ENCODE results near the gene DBP.

DNA sequence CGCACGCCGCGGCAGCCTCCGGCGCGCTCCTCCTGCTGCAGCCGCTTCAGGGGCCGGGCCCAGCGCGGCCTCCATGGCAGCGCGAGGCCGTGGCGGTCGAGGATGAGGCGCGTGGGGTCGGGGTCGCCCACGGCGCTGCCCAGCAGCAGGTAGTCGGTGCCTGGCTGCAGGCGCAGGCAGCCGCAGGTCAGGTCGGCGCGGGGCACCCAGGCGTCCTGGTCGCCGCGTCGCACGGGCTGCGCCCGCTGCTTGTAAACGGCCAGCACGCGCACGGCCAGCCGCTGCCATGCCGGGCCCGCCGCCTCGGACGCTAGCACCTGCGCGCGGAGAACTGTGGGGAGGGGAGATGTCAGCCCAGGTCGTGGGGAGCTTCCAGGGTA lies 24.5 kb upstream of the DBP start:
- TF ChIP-seq TAF1 (IDR thresholded peaks at IDR 0.05; ENCODE audit: low read depth): no peak
- TF ChIP-seq RAD21 (IDR thresholded peaks at IDR 0.05; ENCODE audit: low read depth): no peak
- TF ChIP-seq, protein P1, sequence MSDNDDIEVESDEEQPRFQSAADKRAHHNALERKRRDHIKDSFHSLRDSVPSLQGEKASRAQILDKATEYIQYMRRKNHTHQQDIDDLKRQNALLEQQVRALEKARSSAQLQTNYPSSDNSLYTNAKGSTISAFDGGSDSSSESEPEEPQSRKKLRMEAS (IDR thresholded peaks at IDR 0.05): no peak
- TF ChIP-seq, protein P2, sequence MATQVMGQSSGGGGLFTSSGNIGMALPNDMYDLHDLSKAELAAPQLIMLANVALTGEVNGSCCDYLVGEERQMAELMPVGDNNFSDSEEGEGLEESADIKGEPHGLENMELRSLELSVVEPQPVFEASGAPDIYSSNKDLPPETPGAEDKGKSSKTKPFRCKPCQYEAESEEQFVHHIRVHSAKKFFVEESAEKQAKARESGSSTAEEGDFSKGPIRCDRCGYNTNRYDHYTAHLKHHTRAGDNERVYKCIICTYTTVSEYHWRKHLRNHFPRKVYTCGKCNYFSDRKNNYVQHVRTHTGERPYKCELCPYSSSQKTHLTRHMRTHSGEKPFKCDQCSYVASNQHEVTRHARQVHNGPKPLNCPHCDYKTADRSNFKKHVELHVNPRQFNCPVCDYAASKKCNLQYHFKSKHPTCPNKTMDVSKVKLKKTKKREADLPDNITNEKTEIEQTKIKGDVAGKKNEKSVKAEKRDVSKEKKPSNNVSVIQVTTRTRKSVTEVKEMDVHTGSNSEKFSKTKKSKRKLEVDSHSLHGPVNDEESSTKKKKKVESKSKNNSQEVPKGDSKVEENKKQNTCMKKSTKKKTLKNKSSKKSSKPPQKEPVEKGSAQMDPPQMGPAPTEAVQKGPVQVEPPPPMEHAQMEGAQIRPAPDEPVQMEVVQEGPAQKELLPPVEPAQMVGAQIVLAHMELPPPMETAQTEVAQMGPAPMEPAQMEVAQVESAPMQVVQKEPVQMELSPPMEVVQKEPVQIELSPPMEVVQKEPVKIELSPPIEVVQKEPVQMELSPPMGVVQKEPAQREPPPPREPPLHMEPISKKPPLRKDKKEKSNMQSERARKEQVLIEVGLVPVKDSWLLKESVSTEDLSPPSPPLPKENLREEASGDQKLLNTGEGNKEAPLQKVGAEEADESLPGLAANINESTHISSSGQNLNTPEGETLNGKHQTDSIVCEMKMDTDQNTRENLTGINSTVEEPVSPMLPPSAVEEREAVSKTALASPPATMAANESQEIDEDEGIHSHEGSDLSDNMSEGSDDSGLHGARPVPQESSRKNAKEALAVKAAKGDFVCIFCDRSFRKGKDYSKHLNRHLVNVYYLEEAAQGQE (IDR thresholded peaks at IDR 0.05; ENCODE audit: low read depth): no peak
- no peak for TF ChIP-seq YY1 (IDR thresholded peaks at IDR 0.05; ENCODE audit: low read depth)
- TF ChIP-seq FOXM1 (IDR thresholded peaks at IDR 0.05; ENCODE audit: borderline replicate concordance, low read depth): no peak
- TF ChIP-seq TEAD4 (IDR thresholded peaks at IDR 0.05): no peak
- TF ChIP-seq NFIC (IDR thresholded peaks at IDR 0.05): no peak
- TF ChIP-seq TCF12 (IDR thresholded peaks at IDR 0.05; ENCODE audit: low read depth): no peak
- no peak for TF ChIP-seq EP300 (IDR thresholded peaks at IDR 0.05; ENCODE audit: borderline replicate concordance)
- TF ChIP-seq CREB1 (IDR thresholded peaks at IDR 0.05; ENCODE audit: low read depth): no peak
- TF ChIP-seq EGR1 (IDR thresholded peaks at IDR 0.05): no peak

All from Ishikawa (cell line).